Measurements from ENCODE around the gene AUNIP.
A peak's percentile ranks its signal among the peaks of the same experiment; 100 is the strongest.

The AUNIP gene

DNA sequence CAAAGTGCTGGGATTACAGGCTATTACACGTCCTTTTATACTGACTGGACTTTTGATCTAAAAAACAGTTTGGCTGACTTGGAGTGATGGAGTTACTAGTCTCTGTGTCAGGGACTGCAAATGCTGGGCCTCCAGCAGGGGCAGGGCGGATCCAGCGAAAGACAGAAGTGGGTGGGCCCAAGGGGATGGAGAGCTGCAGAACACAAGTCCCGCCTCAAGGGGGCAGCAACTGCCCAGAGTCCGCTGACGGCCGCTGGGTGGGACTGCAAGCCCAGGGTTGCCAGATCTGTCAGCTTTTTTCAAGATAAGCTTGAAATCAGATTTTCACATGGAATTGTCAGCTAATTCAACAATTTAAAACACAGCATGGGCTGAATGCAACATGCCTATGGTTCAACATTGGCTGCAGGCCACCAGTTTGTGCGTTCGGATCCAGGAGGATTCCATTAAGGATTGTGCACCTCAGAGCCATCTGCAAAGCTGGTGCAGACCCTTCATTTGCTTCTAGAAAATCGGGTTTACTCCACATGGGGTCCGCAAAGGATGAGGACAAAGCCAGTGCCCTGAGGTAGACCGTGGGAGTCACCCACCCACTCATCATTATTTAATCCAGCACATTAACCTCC lies 36.2 kb upstream of the AUNIP start:
- no peaks in the 10 kb centered on the region for H3K4me1 ChIP-seq (ENCODE audit: control insufficient read depth, insufficient read depth, low read length)
- POLR2A ChIA-PET, result interaction anchor here (0.5 to 3.4 kb wide), 8 partner anchors 9 to 737 kb away, joined by 3 to 30 read pairs (median 4); partner anchors contain the start of genes MTFR1L, PAFAH2 and PAQR7
- CTCF ChIA-PET, result interaction anchor here (0.5 to 4.3 kb wide), 42 partner anchors 9 to 638 kb away, joined by 3 to 86 read pairs (median 4); partner anchors contain the start of genes EXTL1, PAFAH2 and STMN1
- no peak overlapping the region for H3K4me3 ChIP-seq (ENCODE audit: low read depth, low read length)
- H3K27ac ChIP-seq (ENCODE audit: extremely low read depth, low read depth, low read length), result no peak overlapping the region
- H3K9me3 ChIP-seq (ENCODE audit: control insufficient read depth, insufficient read depth, low read depth, low read length), result no peaks in the 10 kb centered on the region
- H3K36me3 ChIP-seq (ENCODE audit: control insufficient read depth in 2 of 2, insufficient read depth in 1 of 2, low read length in 2 of 2), result peaks cover 6 to 51% of the 10 kb centered on the region in 2 experiments
- TF ChIP-seq ZFP69B (tag by site-specific recombination; IDR thresholded peaks at IDR 0.05) (peak; percentile 93), PRDM10 (tag by site-specific recombination; IDR thresholded peaks at IDR 0.05) (peak; percentile 66), ZNF146 (tag by site-specific recombination; IDR thresholded peaks at IDR 0.05) (no peak), SP2 (tag by site-specific recombination; IDR thresholded peaks at IDR 0.05) (peak; percentile 73), ZFHX2 (tag by site-specific recombination; conservative IDR thresholded peaks at IDR 0.05) (peak; percentile 62; the same call in 1 of the 2 replicates), ZNF629 (tag by site-specific recombination; IDR thresholded peaks at IDR 0.05) (peak; percentile 20; the same call in 1 of the 2 replicates), ZNF660 (tag by site-specific recombination; IDR thresholded peaks at IDR 0.05) (peak; percentile 83), ZBTB44 (tag by site-specific recombination; IDR thresholded peaks at IDR 0.05) (peak; percentile 18; the same call in 1 of the 2 replicates), ZNF658 (tag by site-specific recombination; IDR thresholded peaks at IDR 0.05) (no peak), KLF7 (tag by site-specific recombination; IDR thresholded peaks at IDR 0.05; ENCODE audit: borderline replicate concordance) (peak; percentile 44; the same call in 1 of the 2 replicates), EGR2 (tag by site-specific recombination; IDR thresholded peaks at IDR 0.05; ENCODE audit: low read depth) (peak; percentile 44; the same call in 1 of the 2 replicates), KLF8 (tag by site-specific recombination; IDR thresholded peaks at IDR 0.05) (peak; percentile 52; the same call in 1 of the 2 replicates), ZSCAN30 (tag by site-specific recombination; IDR thresholded peaks at IDR 0.05) (0 out of 2 replicates have a peak, but pooled peaks have one; percentile 20), KLF9 (tag by site-specific recombination; IDR thresholded peaks at IDR 0.05; ENCODE audit: low read depth) (peak; percentile 74), ZSCAN16 (tag by site-specific recombination; IDR thresholded peaks at IDR 0.05) (no peak), ZNF473 (tag by site-specific recombination; IDR thresholded peaks at IDR 0.05) (no peak), ZNF558 (tag by site-specific recombination; IDR thresholded peaks at IDR 0.05) (no peak), ZXDB (tag by site-specific recombination; IDR thresholded peaks at IDR 0.05) (peak; percentile 76), OSR2 (tag by site-specific recombination; IDR thresholded peaks at IDR 0.05) (no peak), ZNF121 (tag by site-specific recombination; IDR thresholded peaks at IDR 0.05) (peak; percentile 42; the same call in 1 of the 2 replicates), ZNF600 (tag by site-specific recombination; IDR thresholded peaks at IDR 0.05) (peak; percentile 74; the same call in 1 of the 2 replicates), ZNF768 (tag by site-specific recombination; IDR thresholded peaks at IDR 0.05) (peak; percentile 72; the same call in 1 of the 2 replicates), ZNF654 (tag by site-specific recombination; IDR thresholded peaks at IDR 0.05; ENCODE audit: low read depth) (peak; percentile 74), ZNF488 (tag by site-specific recombination; IDR thresholded peaks at IDR 0.05) (no peak), ZNF571 (tag by site-specific recombination; IDR thresholded peaks at IDR 0.05) (no peak)
- TF ChIP-seq, protein P1, sequence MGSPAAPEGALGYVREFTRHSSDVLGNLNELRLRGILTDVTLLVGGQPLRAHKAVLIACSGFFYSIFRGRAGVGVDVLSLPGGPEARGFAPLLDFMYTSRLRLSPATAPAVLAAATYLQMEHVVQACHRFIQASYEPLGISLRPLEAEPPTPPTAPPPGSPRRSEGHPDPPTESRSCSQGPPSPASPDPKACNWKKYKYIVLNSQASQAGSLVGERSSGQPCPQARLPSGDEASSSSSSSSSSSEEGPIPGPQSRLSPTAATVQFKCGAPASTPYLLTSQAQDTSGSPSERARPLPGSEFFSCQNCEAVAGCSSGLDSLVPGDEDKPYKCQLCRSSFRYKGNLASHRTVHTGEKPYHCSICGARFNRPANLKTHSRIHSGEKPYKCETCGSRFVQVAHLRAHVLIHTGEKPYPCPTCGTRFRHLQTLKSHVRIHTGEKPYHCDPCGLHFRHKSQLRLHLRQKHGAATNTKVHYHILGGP (tag by site-specific recombination; IDR thresholded peaks at IDR 0.05), result no peak
- TF ChIP-seq, protein P2, sequence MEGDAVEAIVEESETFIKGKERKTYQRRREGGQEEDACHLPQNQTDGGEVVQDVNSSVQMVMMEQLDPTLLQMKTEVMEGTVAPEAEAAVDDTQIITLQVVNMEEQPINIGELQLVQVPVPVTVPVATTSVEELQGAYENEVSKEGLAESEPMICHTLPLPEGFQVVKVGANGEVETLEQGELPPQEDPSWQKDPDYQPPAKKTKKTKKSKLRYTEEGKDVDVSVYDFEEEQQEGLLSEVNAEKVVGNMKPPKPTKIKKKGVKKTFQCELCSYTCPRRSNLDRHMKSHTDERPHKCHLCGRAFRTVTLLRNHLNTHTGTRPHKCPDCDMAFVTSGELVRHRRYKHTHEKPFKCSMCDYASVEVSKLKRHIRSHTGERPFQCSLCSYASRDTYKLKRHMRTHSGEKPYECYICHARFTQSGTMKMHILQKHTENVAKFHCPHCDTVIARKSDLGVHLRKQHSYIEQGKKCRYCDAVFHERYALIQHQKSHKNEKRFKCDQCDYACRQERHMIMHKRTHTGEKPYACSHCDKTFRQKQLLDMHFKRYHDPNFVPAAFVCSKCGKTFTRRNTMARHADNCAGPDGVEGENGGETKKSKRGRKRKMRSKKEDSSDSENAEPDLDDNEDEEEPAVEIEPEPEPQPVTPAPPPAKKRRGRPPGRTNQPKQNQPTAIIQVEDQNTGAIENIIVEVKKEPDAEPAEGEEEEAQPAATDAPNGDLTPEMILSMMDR (tag by site-specific recombination; IDR thresholded peaks at IDR 0.05), result peak; percentile 97
- TF ChIP-seq, protein P3, sequence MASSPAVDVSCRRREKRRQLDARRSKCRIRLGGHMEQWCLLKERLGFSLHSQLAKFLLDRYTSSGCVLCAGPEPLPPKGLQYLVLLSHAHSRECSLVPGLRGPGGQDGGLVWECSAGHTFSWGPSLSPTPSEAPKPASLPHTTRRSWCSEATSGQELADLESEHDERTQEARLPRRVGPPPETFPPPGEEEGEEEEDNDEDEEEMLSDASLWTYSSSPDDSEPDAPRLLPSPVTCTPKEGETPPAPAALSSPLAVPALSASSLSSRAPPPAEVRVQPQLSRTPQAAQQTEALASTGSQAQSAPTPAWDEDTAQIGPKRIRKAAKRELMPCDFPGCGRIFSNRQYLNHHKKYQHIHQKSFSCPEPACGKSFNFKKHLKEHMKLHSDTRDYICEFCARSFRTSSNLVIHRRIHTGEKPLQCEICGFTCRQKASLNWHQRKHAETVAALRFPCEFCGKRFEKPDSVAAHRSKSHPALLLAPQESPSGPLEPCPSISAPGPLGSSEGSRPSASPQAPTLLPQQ (tag by site-specific recombination; IDR thresholded peaks at IDR 0.05), result peak; percentile 92
